Hepatocyte (in vitro differentiated cells): ENCODE measurements around the gene FBXW10.
"Not testable (repeated sequence)": the region's sequence is repeated elsewhere in the genome, so short reads cannot be mapped to it uniquely, and the experiment has no call there.

ENCODE experiments used
- CTCF ChIP-seq: fragments of 200-600 bp; sonication (generic); IDR thresholded peaks from 2 replicates; pipeline ENCODE4 v1.5.1; 2016; ENCODE audit warnings: antibody characterized with exemption, mild to moderate bottlenecking; ENCODE audit not compliant: poor library complexity
- EZH2 ChIP-seq: fragments of 200-600 bp; sonication (generic); IDR thresholded peaks from 2 replicates; pipeline ENCODE4 v1.6.1; 2016; ENCODE audit warnings: antibody characterized with exemption, mild to moderate bottlenecking, borderline replicate concordance
- EZH2phosphoT487 ChIP-seq: fragments of 200-600 bp; sonication (generic); IDR thresholded peaks from one replicate; pipeline ENCODE4 v1.6.1; 2018; ENCODE audit warnings: antibody characterized with exemption, mild to moderate bottlenecking, low read depth, moderate library complexity; ENCODE audit not compliant: unreplicated experiment, severe bottlenecking

GRCh38 chr17:18753829-18754409 lies 10.1 kb downstream of the FBXW10 start:
- not testable (repeated sequence) for TF ChIP-seq CTCF, EZH2, EZH2phosphoT487
